ENCODE data around the gene EMC6. TPM values are rescaled to one million over a fixed set of nuclear protein-coding genes. Genes with fewer than 3 reads are reported as not detected.

EMC6 gene
- total RNA-seq, 1 donor from 2014 or later: 32.9 TPM

- intact Hi-C loops (cut with DNase I): no loop called here
- H3K27ac ChIP-seq: peak overlapping the region; percentile 99
- no peaks in the 10 kb centered on the region for H3K27me3 ChIP-seq (ENCODE audit: low read depth)
- H3K36me3 ChIP-seq: peaks cover 8% of the 10 kb centered on the region
- DNase-seq (no peak), ATAC-seq (peak; percentile 9 to 22)
- no peaks in the 10 kb centered on the region for H3K9me3 ChIP-seq
- TF ChIP-seq, protein P1, sequence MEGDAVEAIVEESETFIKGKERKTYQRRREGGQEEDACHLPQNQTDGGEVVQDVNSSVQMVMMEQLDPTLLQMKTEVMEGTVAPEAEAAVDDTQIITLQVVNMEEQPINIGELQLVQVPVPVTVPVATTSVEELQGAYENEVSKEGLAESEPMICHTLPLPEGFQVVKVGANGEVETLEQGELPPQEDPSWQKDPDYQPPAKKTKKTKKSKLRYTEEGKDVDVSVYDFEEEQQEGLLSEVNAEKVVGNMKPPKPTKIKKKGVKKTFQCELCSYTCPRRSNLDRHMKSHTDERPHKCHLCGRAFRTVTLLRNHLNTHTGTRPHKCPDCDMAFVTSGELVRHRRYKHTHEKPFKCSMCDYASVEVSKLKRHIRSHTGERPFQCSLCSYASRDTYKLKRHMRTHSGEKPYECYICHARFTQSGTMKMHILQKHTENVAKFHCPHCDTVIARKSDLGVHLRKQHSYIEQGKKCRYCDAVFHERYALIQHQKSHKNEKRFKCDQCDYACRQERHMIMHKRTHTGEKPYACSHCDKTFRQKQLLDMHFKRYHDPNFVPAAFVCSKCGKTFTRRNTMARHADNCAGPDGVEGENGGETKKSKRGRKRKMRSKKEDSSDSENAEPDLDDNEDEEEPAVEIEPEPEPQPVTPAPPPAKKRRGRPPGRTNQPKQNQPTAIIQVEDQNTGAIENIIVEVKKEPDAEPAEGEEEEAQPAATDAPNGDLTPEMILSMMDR (IDR thresholded peaks at IDR 0.05): no peak
- H3K4me1 ChIP-seq: peaks cover 38% of the 10 kb centered on the region
- peak overlapping the region; percentile 99 for H3K4me3 ChIP-seq
These were observed 31.7 kb upstream of the EMC6 start for GRCh38 chr17:3636908-3637373.

DNA sequence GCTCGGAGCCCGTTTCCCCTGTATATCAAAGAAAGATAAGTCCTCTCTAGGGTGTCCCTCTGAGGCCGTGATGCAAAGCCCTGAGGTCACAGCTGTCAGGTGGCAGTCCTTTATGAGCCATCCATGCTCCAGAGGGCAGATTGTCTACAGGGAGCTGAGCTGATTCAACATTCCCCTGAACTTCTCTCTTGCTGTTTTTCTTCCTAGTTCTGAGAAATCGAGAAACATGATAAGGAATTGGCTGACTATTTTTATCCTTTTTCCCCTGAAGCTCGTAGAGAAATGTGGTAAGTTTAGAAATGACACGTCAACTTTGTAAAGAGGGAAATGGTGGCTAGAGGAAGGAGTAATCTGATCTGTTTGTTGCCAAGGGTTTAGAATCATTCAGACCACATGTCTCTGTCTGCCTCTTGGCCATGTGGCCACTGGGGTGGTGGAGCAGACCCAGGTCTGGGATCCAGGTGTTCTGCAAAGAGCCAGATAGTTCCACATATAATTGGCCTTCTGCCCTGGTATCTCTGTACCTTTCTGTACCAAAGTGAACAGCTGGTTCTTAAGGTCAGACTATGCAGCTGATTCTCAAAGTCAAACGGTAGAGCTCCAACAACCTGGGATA is 28.5 kb upstream of the EMC6 start:
- no peak for DNase-seq
- Histone ChIP-seq H3K27me3 (ENCODE audit: low read depth) (no peaks in the 10 kb centered on the region), H3K4me3 (no peak overlapping the region), H3K27ac (peak overlapping the region; percentile 18), H3K36me3 (peaks cover 27% of the 10 kb centered on the region), H3K4me1 (peaks cover 29% of the 10 kb centered on the region), H3K9me3 (no peaks in the 10 kb centered on the region)
- intact Hi-C loops (cut with DNase I): no loop called here
- ATAC-seq: no peak
- TF ChIP-seq, protein P1 (IDR thresholded peaks at IDR 0.05): no peak

DNA sequence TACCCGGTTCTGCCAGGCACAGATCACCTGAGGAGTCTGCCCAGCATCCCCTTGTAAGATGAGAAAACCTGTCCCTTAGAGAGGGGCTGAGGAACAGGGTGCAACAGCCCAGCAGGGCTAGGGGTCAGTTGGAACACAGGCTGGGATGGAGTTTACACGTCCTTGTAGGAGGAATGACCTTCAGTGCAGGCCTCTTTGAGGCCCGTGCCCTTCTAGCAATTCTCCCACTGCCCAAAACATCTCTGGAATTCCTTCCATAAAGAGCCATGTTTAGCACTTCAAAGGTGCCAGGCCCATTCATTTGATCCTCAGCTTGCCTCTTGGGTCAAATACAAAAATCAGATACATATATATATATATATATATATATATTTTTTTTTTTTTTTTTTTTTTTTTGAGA is 27.6 kb upstream of the EMC6 start:
- ATAC-seq: no peak
- TF ChIP-seq, protein P1 (IDR thresholded peaks at IDR 0.05): no peak
- no peak for DNase-seq
- no peak overlapping the region for H3K4me3 ChIP-seq
- peaks cover 31% of the 10 kb centered on the region for H3K36me3 ChIP-seq
- no peaks in the 10 kb centered on the region for H3K27me3 ChIP-seq (ENCODE audit: low read depth)
- no peaks in the 10 kb centered on the region for H3K9me3 ChIP-seq
- peaks cover 24% of the 10 kb centered on the region for H3K4me1 ChIP-seq
- intact Hi-C loops (cut with DNase I): no loop called here
- no peak overlapping the region for H3K27ac ChIP-seq

GRCh38 chr17:3641717-3642486 is 26.7 kb upstream of the EMC6 start:
- H3K9me3 ChIP-seq: no peaks in the 10 kb centered on the region
- H3K27ac ChIP-seq: no peak overlapping the region

GRCh38 chr17:3643889-3644349 is 24.7 kb upstream of the EMC6 start:
- H3K4me3 ChIP-seq: no peak overlapping the region
- H3K27me3 ChIP-seq (ENCODE audit: low read depth): no peaks in the 10 kb centered on the region
- intact Hi-C loops (cut with DNase I): no loop called here
- H3K4me1 ChIP-seq: peaks cover 12% of the 10 kb centered on the region
- ATAC-seq (no peak), DNase-seq (no peak)
- H3K27ac ChIP-seq: no peak overlapping the region
- H3K36me3 ChIP-seq: peaks cover 56% of the 10 kb centered on the region
- TF ChIP-seq, protein P1 (IDR thresholded peaks at IDR 0.05): no peak
- H3K9me3 ChIP-seq: no peaks in the 10 kb centered on the region

More at GRCh38 chr17:3641717-3642486, 26.7 kb upstream of the EMC6 start:
- no peak for DNase-seq
- TF ChIP-seq, protein P1 (IDR thresholded peaks at IDR 0.05): no peak
- Histone ChIP-seq H3K4me3 (no peak overlapping the region), H3K36me3 (peaks cover 35% of the 10 kb centered on the region), H3K4me1 (peaks cover 24% of the 10 kb centered on the region), H3K27me3 (ENCODE audit: low read depth) (no peaks in the 10 kb centered on the region)
- intact Hi-C loops (cut with DNase I): no loop called here
- peak in 1 of 2 donors; percentile 58 for ATAC-seq

All from lower lobe of right lung (tissue), 2 donors.